Caco-2 (cell line): ENCODE results near the gene KCNAB1. TPM values are rescaled to one million over a fixed set of nuclear protein-coding genes. Genes with fewer than 3 reads are reported as not detected.

Source experiments
- BruUV-seq: library from RNA; stranded (reverse); fragments of 400-500 nt; replicated peaks from 2 replicates; lab custom pipeline; 2021; lab: Mats Ljungman, UMichigan
- CTCF ChIA-PET: fragments of 300-600 bp; sonication (Branson Sonifier 250); formaldehyde crosslinking; loops from one replicate; lab custom pipeline; 2022; ENCODE audit warnings: antibody characterized with exemption; lab: Charles Lee
- POLR2A ChIA-PET: fragments of 300-600 bp; sonication (Branson Sonifier 250); formaldehyde crosslinking; loops from one replicate; lab custom pipeline; 2022; ENCODE audit warnings: antibody characterized with exemption; lab: Charles Lee
- DNase-seq, 2 experiments: peaks; one replicate each; pipeline versions ENCODE4 v3.0.0 to v3.0.0-alpha.2; 2020 to 2022
- H3K27me3 ChIP-seq: replicated peaks from 2 replicates; pipeline ENCODE4 v1.6.0; 2011; ENCODE audit warnings: low read length; ENCODE audit not compliant: control insufficient read depth, insufficient read depth
- H3K36me3 ChIP-seq: 2 replicates; pipeline ENCODE4 v1.5.1; 2011; ENCODE audit warnings: low read length; ENCODE audit not compliant: control insufficient read depth, insufficient read depth
- H3K4me1 ChIP-seq: fragments of 250-450 bp; sonication (Bioruptor Pico); 2 replicates; pipeline ENCODE4 v1.5.1; 2020; ENCODE audit warnings: mild to moderate bottlenecking
- H3K4me3 ChIP-seq: 2 replicates; pipeline ENCODE4 v1.5.1; 2011; ENCODE audit warnings: low read depth, mild to moderate bottlenecking, control low read depth, low read length
- H3K9me3 ChIP-seq: fragments of 250-450 bp; sonication (Bioruptor Pico); 2 replicates; pipeline ENCODE4 v1.5.1; 2020; ENCODE audit warnings: mild to moderate bottlenecking, moderate library complexity
- H3K27ac Mint-ChIP-seq: one replicate; pipeline ENCODE4 v1.8.0; 2022; ENCODE audit warnings: mixed read lengths; ENCODE audit not compliant: unreplicated experiment
- H3K27me3 Mint-ChIP-seq: one replicate; pipeline ENCODE4 v1.8.0; 2022; ENCODE audit warnings: mixed read lengths; ENCODE audit not compliant: insufficient read depth, unreplicated experiment
- H3K36me3 Mint-ChIP-seq: one replicate; pipeline ENCODE4 v1.8.0; 2022; ENCODE audit warnings: mild to moderate bottlenecking, mixed read lengths; ENCODE audit not compliant: insufficient read depth, unreplicated experiment
- H3K4me1 Mint-ChIP-seq: one replicate; pipeline ENCODE4 v1.8.0; 2022; ENCODE audit warnings: low read depth, mixed read lengths; ENCODE audit not compliant: unreplicated experiment
- H3K4me3 Mint-ChIP-seq: one replicate; pipeline ENCODE4 v1.8.0; 2022; ENCODE audit warnings: mild to moderate bottlenecking, moderate library complexity, mixed read lengths; ENCODE audit not compliant: unreplicated experiment
- H3K9me3 Mint-ChIP-seq: one replicate; pipeline ENCODE4 v1.8.0; 2022; ENCODE audit warnings: mixed read lengths; ENCODE audit not compliant: unreplicated experiment
- intact Hi-C: fragments of 100-400 bp; cut with micrococcal nuclease; formaldehyde crosslinking; loops from one replicate; pipeline ENCODE4 v1.10.0; 2022; ENCODE audit not compliant: unreplicated experiment
- total RNA-seq: library from RNA; stranded (reverse); gene quantifications from 2 replicates; pipeline ENCODE4 v1.2.3, GENCODE V29; 2022
- TF ChIP-seq, protein P1 (sequence below), 2 experiments: fragments of 200-600 bp in 1 of 2; IDR thresholded peaks; 1 replicate in 1 of 2; 2 replicates in 1 of 2; pipeline versions ENCODE4 v1.5.1 to v1.8.0; 2011 to 2022; ENCODE audit warnings: antibody characterized with exemption in 1 of 2, control low read depth in 1 of 2, inconsistent platforms in 1 of 2, low read depth in 1 of 2, low read length in 1 of 2, mild to moderate bottlenecking in 1 of 2, moderate library complexity in 1 of 2; ENCODE audit not compliant: insufficient read depth in 1 of 2, severe bottlenecking in 1 of 2, unreplicated experiment in 1 of 2

Gene KCNAB1
- total RNA-seq, 1 experiment from 2014 or later = 0.14 TPM

GRCh38 chr3:156377718-156378117, 257.3 kb downstream of the KCNAB1 start:
- no TSS peak for BruUV-seq
- ChIA-PET POLR2A (no interaction called here), CTCF (no interaction called here)
- intact Hi-C loops = no loop called here
- H3K36me3 ChIP-seq = no peaks in the 10 kb centered on the region
- Mint-ChIP-seq H3K4me3 (no peak overlapping the region), H3K4me1 (peaks cover 7% of the 10 kb centered on the region), H3K27ac (no peak overlapping the region), H3K27me3 (peaks cover 8% of the 10 kb centered on the region), H3K36me3 (no peaks in the 10 kb centered on the region), H3K9me3 (peaks cover 8% of the 10 kb centered on the region)
- TF ChIP-seq, protein P1, sequence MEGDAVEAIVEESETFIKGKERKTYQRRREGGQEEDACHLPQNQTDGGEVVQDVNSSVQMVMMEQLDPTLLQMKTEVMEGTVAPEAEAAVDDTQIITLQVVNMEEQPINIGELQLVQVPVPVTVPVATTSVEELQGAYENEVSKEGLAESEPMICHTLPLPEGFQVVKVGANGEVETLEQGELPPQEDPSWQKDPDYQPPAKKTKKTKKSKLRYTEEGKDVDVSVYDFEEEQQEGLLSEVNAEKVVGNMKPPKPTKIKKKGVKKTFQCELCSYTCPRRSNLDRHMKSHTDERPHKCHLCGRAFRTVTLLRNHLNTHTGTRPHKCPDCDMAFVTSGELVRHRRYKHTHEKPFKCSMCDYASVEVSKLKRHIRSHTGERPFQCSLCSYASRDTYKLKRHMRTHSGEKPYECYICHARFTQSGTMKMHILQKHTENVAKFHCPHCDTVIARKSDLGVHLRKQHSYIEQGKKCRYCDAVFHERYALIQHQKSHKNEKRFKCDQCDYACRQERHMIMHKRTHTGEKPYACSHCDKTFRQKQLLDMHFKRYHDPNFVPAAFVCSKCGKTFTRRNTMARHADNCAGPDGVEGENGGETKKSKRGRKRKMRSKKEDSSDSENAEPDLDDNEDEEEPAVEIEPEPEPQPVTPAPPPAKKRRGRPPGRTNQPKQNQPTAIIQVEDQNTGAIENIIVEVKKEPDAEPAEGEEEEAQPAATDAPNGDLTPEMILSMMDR (IDR thresholded peaks at IDR 0.05; ENCODE audit: insufficient read depth in 1 of 2, low read depth in 1 of 2, low read length in 1 of 2, severe bottlenecking in 1 of 2, unreplicated experiment in 1 of 2) = no peak
- H3K9me3 ChIP-seq = no peaks in the 10 kb centered on the region
- H3K4me1 ChIP-seq = peaks cover 5% of the 10 kb centered on the region; the same call in 1 of the 2 replicates
- DNase-seq = peak in 1 of 2 experiments; percentile 19
- H3K4me3 ChIP-seq = no peak overlapping the region
- no peaks in the 10 kb centered on the region for H3K27me3 ChIP-seq

DNA sequence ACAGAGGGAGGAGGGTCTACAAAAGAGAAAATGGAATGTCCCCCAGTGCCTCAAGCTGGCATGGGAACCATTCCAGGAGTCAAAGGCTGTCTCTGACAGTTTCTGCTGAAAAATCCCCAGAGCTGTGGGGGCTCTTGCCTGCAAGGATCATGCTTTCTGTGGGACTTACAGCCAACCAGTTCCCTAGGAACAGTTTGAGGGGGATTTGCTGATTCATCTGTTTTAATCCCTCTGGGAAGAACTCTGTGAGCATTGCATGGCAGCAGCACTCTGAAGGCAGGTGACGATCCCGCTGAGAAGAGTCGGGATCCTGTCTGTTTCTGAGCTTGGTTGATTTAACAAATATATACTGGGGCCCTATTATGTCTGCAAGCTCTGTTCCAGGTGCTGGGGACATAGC, 258.5 kb downstream of the KCNAB1 start:
- no peaks in the 10 kb centered on the region for H3K36me3 Mint-ChIP-seq
- CTCF ChIA-PET = no interaction called here
- peaks cover 7% of the 10 kb centered on the region for H3K4me1 Mint-ChIP-seq
- H3K27me3 ChIP-seq = no peaks in the 10 kb centered on the region
- peaks cover 5% of the 10 kb centered on the region; the same call in 1 of the 2 replicates for H3K4me1 ChIP-seq
- TF ChIP-seq, protein P1 (IDR thresholded peaks at IDR 0.05; ENCODE audit: insufficient read depth in 1 of 2, low read depth in 1 of 2, low read length in 1 of 2, severe bottlenecking in 1 of 2, unreplicated experiment in 1 of 2) = no peak
- peaks cover 8% of the 10 kb centered on the region for H3K9me3 Mint-ChIP-seq
- POLR2A ChIA-PET = no interaction called here
- no peak overlapping the region for H3K4me3 Mint-ChIP-seq
- intact Hi-C loops = no loop called here
- H3K36me3 ChIP-seq = no peaks in the 10 kb centered on the region
- no peaks in the 10 kb centered on the region for H3K9me3 ChIP-seq
- H3K27me3 Mint-ChIP-seq = peaks cover 8% of the 10 kb centered on the region
- BruUV-seq = no TSS peak
- no peak overlapping the region for H3K4me3 ChIP-seq
- no peak overlapping the region for H3K27ac Mint-ChIP-seq
- no peak for DNase-seq

DNA sequence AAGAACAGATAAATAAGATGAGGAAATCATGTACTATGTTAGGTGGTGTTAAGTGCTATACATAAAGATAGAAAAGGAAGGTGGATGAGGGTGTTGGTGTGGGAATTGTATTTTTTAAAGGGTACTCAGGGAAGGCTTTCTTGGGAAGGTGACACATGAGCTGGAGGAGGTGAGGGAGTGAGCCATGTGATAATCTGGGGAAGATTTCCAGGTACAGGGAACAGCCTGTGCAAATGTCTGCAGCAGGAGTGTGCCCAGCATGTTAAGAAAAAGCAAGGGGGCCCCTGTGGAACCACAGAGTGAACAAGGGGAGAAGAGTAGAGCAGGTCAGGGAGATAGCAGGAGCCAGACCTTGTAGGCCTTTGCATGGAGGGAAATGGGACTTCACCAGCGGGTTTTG, 258.9 kb downstream of the KCNAB1 start:
- no peak for DNase-seq
- intact Hi-C loops = no loop called here
- ChIA-PET POLR2A (no interaction called here), CTCF (no interaction called here)
- Mint-ChIP-seq H3K27ac (no peak overlapping the region), H3K4me1 (peaks cover 7% of the 10 kb centered on the region), H3K4me3 (no peak overlapping the region), H3K27me3 (peaks cover 9% of the 10 kb centered on the region), H3K36me3 (no peaks in the 10 kb centered on the region), H3K9me3 (peaks cover 8% of the 10 kb centered on the region)
- Histone ChIP-seq H3K27me3 (no peaks in the 10 kb centered on the region), H3K4me3 (no peak overlapping the region), H3K4me1 (peaks cover 5% of the 10 kb centered on the region; the same call in 1 of the 2 replicates), H3K9me3 (no peaks in the 10 kb centered on the region), H3K36me3 (no peaks in the 10 kb centered on the region)
- TF ChIP-seq, protein P1 (IDR thresholded peaks at IDR 0.05; ENCODE audit: insufficient read depth in 1 of 2, low read depth in 1 of 2, low read length in 1 of 2, severe bottlenecking in 1 of 2, unreplicated experiment in 1 of 2) = no peak
- no TSS peak for BruUV-seq
